HG03135 (cell line): ENCODE data around the gene TMTC2.
"Not testable (repeated sequence)": the region's sequence is repeated elsewhere in the genome, so short reads cannot be mapped to it uniquely, and the experiment has no call there.

ENCODE experiments used
- ATAC-seq: cut with Tn5 transposase; IDR thresholded peaks from one replicate; pipeline ENCODE4 v1.9.1; 2021; ENCODE audit warnings: mild to moderate bottlenecking, moderate library complexity; ENCODE audit not compliant: unreplicated experiment

TMTC2 gene

GRCh38 chr12:82723891-82724290, 37.2 kb downstream of the TMTC2 start:
- ATAC-seq: no peak

DNA sequence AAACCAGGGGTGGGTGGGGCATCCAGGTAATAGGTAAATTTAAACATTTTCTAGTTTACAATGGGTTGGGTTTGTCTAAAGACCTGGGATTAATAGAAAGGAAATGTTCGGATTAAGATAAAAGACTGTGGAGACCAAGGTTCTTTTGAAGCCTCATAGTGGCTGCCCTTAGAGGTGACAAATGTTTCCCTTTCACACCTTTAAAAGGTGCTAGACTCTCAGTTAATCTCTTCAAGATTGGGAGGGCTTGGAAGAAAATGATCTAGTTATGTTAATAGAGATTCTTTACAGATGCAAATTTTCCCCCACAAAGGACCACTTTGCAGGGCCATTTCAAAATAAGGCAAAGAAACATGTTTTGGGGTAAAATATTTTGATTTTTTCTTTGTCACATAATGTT, 39.0 kb downstream of the TMTC2 start:
- ATAC-seq: no peak

DNA sequence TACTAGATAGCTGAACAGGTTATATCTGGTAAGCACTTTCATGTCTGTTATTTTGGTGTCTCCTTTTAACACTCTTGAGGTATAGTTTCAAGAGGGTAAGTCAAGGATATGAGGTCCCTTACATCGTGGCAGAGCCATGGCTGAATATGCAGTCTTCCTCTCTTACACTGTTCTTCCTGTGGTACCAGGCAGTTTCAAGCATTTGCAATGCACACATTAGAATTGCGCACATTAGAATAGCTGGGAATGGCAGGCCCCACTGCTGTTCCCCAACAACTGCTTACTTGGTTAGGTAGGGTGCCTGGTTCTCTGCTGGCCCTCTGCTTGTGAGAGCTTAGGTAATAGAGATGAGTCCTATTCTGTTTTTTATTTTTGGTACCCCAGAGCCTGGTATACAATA, 41.2 kb downstream of the TMTC2 start:
- ATAC-seq: no peak

- ATAC-seq: no peak
Observed at GRCh38 chr12:82728710-82729109, 42.0 kb downstream of the TMTC2 start.

DNA sequence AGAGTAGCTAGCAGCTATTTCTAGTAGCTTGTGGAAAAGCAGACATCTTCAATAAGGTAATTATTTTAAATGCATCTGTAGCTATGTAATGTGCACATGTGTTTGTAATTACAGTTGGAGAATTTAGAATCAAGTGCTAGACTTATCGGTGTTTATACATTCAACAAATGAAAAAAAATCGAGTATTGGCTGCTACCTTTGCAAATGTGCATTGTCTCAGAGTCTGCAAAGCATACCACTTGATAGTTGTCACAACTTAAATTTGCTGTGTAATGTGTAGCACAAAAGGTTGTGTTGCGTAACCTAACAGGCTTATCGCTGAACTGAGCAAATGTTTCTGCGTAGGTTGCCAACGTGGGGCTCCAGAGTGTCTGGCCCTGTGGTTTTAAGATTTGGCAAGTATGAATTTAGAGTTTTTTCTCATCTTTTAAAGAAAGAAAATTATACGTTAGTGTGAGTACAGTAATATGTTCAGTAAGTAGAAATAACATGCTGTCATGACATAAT, 44.3 kb downstream of the TMTC2 start:
- ATAC-seq: no peak

GRCh38 chr12:82740129-82741000, 53.7 kb downstream of the TMTC2 start:
- no peak for ATAC-seq

- no peak for ATAC-seq
Observed at GRCh38 chr12:82745063-82745674, 58.5 kb downstream of the TMTC2 start.

DNA sequence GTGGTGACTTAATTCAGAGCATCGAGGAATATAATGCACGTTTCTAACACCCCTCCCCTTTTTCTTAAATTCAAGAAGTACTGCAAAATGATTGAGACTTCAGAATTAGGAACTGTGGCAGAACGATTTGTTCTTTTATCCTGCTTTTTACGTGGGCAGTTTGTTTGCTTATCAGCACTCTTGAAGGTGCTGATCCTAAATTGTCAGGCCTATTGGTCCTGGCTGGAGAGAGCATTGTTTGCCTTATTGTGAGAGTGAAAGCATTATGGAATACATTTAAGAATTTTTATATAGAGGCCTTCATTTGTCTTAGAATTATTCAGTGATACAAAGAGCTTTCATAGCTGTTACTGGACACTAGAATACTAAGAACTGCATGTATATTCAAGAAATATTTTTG, 59.1 kb downstream of the TMTC2 start:
- no peak for ATAC-seq

DNA sequence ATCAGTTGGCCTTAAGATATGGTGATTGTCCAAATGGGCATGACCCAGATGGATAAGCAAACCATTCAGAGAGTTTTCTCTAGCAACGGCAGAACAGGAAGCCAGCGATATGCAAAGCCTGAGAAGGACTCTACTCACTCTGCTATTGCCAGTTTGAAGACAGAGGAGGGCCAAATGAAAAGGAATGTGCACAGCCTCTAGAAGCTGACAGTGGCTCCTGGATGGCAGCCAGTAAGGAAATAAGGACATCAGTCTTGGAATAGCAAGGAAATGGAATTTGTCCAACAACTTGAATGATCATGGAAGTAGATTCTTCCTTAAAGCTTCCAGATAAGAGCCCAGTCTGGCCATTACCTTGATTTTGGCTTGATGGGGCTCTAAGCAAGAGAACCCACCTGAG, 60.0 kb downstream of the TMTC2 start:
- ATAC-seq: no peak

DNA sequence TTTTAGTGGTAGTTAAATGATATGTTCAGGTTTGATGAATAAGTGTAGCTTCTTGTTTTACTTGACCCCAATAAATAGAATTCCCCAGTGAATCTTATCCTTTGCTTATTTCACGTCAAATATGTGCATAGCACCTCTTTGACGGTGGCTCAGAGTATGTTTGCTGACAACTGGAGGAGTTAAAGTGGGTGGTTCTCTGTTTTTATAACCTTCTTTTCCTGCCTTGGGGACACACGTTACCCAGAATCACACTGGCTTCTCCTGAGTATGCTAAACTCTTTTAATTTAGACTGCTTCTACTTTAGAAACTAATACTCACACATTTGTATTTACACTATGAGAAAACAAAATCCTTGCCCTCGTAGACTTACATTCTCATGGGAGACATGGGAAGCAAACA, 62.3 kb downstream of the TMTC2 start:
- no peak for ATAC-seq

DNA sequence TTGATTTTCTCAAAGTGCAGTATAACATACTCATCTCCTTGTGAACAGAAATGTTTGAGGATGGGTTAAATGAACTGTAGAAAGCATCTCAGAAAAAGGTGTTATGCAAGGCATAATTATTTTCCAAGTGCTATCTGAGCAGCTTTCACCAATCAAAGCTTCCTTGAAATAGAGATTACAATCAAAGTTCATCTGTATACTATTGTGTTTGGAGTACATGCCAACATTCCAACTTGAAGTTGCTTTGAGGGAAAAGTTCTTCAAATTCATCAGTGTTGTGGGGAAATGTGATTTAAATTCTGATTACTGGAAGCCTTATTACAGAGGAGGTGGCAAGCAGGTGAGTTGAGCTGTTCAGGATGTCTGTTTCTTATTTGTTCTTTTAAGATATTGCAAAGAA, 68.2 kb downstream of the TMTC2 start:
- ATAC-seq: no peak

DNA sequence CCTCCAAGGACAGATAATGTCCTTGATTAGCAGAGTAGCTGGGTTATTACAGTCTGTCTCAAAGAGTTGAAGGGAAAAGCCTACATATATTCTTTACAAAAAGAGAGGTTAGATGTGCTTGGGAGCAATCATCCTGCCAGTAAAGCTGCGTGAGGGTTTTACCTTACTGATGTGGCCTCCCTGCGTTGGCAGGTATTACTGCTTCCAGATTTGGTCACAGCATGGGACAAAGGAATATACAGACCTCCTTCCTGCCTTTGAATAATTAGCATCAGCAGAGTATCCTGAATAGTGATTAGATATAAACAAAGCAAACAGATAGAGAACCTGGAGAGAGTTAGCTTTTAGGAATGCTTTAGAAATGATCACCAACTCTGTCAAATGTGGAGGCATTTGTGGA, 69.6 kb downstream of the TMTC2 start:
- ATAC-seq: no peak

DNA sequence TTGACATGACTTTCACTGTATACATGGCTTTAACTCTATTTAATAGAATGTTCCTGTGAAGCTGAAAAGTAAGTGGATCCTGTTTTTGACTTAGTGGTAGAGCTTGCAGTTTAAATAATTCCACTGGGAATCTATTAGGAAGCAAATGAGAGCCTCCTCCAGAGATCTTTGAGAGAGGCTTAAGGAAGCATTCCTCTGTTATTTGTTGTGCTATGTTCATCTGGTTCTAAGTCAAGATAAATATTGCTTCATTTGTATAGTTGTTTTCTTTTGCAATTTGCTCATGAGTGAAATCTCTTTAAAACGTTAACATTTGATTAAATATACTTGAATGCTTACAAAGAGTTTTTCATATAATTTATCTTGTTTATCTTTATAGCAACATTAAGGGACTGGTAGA, 70.4 kb downstream of the TMTC2 start:
- ATAC-seq: no peak

GRCh38 chr12:82757656-82758055, 71.0 kb downstream of the TMTC2 start:
- no peak for ATAC-seq

DNA sequence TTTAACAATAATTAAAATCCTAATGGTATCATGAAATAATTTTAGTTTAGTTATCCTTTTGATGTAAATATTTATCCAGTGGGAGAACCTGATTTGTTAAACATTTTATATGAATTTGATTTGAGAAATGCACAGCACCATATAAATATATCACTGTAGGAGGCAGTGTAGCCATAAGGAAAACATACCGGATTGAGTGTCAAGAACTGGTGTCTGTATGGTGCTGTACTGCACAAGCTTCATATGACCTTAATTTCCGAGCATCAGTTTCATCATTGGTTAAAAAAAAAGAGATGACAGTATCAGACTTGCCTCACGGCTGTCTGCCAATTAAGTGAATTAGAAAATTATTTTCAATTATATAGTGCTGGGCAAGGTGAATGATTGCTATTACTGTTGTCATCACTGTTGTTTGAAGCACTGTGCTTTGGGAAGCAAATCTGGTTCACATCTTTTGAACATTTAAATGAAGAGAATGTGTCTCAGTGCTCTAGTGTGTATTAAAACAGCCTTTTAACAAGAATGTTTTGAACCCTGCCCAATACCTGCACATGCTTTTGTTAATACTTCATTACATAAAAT, 72.1 kb downstream of the TMTC2 start:
- ATAC-seq: no peak

DNA sequence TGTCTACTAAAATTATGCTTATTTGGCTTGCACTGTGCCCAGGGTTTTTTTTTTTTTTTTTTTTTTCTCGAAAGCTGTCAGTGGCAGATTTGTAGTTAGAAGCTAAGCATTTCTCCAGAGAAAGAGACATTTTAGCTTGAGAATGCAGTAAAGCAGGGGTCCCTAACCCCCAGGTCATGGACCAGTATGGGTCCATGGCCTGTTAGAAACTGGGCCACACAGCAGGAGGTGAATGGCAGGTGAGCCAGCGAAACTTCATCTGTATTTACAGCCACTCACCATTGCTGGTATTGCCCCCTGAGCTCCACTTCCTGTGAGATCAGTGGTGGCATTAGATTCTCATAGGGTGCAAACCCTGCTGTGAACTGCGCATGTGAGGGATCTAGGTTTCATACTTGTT, 73.7 kb downstream of the TMTC2 start:
- ATAC-seq: no peak

DNA sequence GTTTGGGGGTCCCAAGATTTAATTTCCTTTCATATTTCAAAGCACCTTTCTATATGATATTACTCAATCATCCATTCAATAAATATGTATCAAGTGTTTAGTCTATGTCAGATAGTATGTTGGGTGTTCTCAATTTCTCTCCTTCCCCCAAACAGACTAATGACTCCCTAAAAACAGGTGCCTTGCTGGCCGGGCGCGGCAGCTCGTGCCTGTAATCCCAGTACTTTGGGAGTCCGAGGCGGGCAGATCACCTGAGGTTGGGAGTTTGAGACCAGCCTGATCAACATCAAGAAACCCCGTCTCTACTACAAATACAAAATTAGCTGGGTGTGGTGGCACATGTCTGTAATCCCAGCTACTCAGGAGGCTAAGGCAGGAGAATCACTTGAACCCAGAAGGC, 78.5 kb downstream of the TMTC2 start:
- not testable (repeated sequence) for ATAC-seq

GRCh38 chr12:82765971-82766705, 79.4 kb downstream of the TMTC2 start:
- ATAC-seq: no peak

DNA sequence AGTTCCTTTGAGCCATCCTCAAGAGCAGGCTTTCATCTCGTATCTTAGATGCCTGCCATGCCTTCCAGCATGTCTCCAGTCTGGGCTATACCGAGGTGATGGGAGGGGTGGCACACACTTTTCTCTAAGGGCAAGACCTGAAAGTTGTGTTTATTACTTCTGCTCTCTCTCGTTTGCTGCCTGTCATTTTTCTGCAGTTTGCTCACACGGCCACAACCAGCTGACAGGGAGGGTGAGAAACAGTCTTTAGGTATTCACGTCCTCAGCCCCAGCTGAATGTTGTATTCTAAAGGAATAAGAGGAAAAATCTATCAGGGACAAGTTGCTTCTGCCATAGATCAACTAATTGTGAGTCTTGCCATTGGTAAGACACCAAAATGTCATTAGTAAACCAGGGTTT, 88.0 kb downstream of the TMTC2 start:
- ATAC-seq: no peak

DNA sequence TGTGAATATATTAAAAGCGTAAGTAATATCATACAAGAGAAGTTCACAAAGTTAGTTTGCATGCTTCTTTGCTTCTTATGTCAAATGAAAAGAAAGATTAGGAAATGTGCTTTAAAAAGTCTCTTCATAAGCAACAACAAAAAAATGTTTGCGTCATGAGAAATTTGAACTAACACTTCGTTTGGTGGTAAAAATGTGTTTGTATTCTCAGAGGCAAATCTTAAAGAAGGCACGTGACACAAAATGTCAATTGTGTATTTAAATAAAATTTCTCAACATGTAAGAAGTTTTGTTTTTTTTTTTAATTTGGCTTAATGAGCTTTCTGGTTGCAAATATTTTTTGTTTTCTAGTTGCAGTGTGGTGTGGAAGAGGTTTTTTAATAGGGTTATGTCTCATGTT, 93.8 kb downstream of the TMTC2 start:
- ATAC-seq: no peak

DNA sequence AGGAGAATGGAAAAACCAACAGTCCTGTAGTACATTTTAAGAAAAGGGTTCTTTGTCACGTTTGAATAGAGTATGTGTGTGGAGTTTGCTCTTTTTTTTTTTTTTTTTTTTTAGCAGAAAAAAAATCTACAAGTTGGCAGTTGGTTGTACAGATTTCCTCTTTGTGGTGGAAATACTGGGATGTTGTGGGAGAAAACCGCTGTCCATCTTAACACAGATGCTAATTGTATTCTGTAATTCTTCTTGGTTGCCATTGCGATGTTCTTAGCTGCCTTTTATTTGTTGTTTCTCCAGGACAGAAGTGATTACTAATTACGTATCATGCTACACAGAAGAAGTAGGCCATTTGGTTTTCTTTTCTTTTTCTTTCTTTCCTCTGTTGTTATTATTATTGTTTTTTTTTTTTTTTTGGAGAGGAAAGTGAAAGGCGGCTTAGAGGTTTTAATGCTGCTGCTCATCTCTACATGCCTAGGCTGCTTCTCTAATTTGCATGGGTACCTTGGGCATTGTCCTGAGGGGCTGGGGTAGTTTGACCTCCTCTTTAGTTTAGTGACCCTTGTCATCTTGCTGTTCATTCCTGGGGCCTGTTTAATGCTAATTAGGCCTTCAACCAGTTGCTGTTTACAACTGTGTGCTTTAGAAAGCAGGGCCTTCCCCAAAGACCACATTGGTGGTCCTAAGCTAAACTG, 94.7 kb downstream of the TMTC2 start:
- ATAC-seq: no peak
